LNCaP clone FGC (cell line): Measurements from ENCODE around the gene SCAMP3.

Source experiments
- DNase-seq: peaks from one replicate; pipeline ENCODE4 v3.0.0-alpha.2; 2011; ENCODE audit warnings: low read depth
- H3K4me3 ChIP-seq: 2 replicates; pipeline ENCODE4 v1.5.1; 2011; ENCODE audit warnings: mild to moderate bottlenecking, low read depth, low read length, control low read depth
- TF ChIP-seq, protein P1 (sequence below): IDR thresholded peaks from 2 replicates; pipeline ENCODE4 v1.5.1; 2012; ENCODE audit warnings: mild to moderate bottlenecking; ENCODE audit not compliant: control insufficient read depth, insufficient read depth; ENCODE audit errors: extremely low read depth

Gene SCAMP3

DNA sequence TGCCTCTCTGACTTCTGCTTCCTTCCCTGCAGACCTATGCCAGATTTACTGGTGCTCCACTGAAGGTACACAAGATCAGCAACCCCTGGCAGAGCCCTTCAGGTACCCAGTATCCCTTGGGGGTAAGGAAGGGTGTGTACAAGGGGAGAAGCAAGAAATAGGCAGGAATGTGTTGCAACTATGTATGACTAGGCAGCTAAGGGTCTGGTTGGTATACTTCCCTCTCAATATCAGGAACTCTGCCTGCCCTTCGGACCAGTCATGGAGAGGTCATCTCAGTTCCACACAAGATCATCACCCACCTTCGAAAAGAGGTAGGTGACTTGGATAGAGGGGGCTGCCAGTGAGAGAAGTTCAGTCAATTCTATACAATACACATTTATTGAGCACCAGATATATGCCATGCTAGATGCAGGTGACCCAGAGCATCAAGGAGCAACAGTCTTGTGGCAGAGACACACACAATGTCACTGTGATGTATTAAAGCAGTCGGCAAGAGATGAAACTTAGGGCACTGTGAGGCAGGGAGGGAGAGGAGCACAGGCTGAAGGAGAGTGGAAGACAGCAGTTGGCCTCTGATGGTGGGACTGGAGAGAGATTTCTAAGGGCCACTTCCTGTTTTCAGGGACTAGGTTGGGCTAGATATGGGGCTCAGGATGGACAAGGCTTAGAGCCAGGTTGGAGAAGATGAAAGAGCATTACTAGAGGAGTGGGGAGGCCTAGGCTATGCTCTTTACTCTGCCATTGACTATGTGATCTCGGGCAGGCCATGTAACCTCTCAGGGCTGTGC is 51.7 kb downstream of the SCAMP3 start:
- TF ChIP-seq, protein P1, sequence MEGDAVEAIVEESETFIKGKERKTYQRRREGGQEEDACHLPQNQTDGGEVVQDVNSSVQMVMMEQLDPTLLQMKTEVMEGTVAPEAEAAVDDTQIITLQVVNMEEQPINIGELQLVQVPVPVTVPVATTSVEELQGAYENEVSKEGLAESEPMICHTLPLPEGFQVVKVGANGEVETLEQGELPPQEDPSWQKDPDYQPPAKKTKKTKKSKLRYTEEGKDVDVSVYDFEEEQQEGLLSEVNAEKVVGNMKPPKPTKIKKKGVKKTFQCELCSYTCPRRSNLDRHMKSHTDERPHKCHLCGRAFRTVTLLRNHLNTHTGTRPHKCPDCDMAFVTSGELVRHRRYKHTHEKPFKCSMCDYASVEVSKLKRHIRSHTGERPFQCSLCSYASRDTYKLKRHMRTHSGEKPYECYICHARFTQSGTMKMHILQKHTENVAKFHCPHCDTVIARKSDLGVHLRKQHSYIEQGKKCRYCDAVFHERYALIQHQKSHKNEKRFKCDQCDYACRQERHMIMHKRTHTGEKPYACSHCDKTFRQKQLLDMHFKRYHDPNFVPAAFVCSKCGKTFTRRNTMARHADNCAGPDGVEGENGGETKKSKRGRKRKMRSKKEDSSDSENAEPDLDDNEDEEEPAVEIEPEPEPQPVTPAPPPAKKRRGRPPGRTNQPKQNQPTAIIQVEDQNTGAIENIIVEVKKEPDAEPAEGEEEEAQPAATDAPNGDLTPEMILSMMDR = no peak
- H3K4me3 ChIP-seq = peak overlapping the region; percentile 94
- DNase-seq = no peak

DNA sequence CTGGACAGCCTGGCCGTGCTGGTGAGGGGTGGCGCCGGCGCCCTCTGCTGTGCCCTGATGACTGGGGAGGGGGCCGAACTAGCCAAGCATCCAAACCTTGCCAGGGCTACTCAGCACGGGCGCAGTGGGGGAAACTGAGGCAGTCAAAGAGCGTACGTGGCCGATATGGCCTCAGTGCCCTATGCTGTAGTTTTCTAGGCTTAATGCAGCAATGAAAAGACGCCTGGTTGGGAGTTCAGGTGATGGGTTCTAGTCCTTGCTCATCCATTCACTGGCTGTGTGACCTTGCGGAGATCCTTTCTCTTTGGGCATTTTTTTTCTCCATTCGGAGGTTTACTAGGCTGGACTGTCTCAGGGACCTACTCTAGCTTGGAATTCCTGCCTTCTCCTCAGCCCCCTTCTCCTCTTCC is 52.8 kb downstream of the SCAMP3 start:
- H3K4me3 ChIP-seq = peak overlapping the region; percentile 94
- TF ChIP-seq, protein P1 = no peak
- DNase-seq = no peak

DNA sequence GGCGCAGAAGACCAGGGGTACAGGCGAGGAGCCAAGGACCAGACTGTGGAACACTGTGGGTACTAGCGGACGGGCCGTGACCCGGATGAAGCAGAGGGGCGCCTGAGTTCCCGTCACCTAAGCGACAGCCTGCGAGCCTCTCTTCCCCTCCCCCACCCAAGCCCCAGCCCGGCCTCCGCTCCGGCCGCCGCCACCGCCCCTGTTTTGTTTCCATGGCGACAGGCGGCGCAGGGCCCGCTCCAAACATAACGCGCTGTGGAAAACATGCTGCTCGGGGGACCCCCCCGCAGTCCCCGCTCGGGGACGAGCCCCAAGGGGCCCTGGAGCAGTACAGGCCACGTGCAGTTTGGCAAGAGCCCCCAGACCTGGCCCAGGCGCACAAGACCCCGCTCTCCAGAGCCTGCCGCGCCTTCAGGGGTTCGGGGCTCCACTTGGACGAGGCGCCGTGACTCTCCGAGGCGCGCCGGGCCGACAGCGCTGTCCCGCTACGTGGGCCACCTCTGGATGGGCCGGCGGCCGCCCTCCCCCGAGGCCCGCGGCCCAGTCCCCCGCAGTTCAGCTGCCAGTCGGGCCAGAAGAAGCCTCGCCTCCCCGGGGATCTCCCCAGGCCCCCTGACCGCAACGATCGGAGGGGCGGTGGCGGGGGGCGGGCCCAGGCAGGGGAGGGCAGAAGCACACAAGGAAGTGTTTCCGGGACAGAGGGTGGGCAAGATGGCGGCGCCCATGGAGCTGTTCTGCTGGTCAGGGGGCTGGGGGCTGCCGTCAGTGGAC is 53.4 kb downstream of the SCAMP3 start, which contains the start of gene MTX1:
Gene MTX1 (plus strand): TSS at position 155 of the 771 bp plus-strand sequence. CDS start 110 bp downstream, at position 265.
- TF ChIP-seq, protein P1 = no peak
- no peak for DNase-seq

DNA sequence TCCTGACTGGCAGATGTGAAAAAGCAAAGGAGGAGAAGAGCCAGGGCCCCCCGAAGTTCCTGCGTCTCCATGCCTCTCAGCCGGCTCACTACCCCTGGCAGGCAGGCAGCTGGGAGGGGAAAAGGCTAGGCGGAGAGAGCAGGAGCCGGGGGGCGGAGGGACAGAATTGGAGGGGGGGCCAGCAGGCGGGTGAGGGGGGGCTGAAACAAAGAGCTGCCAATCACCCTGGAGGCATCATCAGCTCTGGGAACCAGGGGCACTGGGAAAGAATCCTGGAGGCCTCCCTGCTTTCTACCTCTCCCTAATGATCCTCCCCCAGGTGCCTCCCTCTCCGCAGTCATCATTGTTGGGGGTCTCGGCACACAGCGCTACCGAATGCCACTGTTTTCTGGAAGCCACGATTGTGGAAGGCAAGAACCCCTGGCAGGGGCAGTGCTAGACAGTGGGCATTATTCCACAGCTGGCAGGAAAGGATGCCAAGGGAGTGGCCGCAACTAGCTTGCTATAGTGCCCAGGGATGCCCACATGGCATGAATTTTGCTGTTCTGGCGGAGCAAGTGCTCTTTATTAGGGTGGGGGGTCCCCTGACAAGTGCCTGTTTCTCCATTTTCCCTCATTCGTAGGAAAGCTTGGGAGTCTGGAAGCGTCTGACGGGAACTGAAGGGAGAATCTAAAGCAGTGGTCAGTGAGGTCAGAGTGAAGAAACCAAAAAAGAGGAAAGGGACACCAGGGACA is 54.2 kb downstream of the SCAMP3 start, which contains the start of gene THBS3:
Gene THBS3 (minus strand): TSS at position 92 of the 735 bp plus-strand sequence. CDS start 21 bp downstream, at position 71.
- TF ChIP-seq, protein P1 = no peak
- DNase-seq = no peak
- peak within 1 kb of the TSS; percentile 94 for H3K4me3 ChIP-seq

More for the DNA sequence above, 53.4 kb downstream of the SCAMP3 start, which contains the start of gene MTX1:
- H3K4me3 ChIP-seq = peak within 1 kb of the TSS; percentile 94

DNA sequence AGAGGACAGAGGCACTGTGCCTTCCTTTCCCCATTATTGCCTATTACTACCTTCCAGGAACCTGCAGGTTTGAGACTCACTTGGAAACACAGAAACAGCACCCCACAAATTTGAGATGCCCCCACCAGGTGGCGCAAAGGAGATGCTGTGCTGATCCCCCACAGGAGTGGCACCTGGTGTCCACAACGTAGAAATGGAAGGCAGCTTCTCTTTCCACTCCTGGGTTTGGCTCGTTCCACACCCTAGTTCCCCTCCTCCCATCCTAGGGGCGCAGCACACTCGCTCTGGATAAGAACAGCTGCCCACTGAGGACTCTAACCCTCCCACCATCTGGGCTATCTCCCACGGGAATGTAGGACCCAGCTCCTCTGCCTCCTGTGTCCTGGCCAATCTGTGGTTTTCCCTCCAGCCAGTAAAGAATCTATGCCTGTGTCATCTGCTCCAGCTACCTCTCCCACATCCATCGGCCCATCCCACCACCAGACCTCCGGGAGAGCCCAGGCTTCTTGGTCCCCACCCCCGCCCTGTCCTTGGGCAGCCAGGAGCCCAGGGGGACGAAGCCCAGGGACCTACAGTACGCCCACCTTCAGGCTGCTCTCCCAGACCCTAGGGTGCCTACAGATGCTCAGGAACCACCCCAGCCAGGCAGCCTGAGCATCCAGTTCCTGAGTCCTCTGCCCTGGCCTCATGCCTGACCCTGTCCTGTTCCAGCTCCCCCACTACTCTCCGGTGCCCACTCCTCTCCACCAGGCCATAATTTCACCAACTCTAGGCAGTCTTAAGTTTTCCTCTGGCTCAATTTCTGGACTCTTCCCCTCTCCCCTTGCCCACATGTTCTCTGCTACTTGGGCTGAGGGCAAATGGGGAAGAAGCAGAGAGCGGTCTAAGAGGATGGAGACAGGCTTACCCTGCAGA is 55.0 kb downstream of the SCAMP3 start:
- no peak overlapping the region for H3K4me3 ChIP-seq
- TF ChIP-seq, protein P1 = peak; percentile 82
- DNase-seq = no peak
